ENCODE data around the gene MAP3K10. TPM values are rescaled to one million over a fixed set of nuclear protein-coding genes. Genes with fewer than 3 reads are reported as not detected.
A peak's percentile ranks its signal among the peaks of the same experiment; 100 is the strongest.
"Not testable (repeated sequence)": the region's sequence is repeated elsewhere in the genome, so short reads cannot be mapped to it uniquely, and the experiment has no call there.

The MAP3K10 gene
- total and polyA plus RNA-seq, 7 donors, result 10.7 to 35.1 (median 19.1) TPM

DNA sequence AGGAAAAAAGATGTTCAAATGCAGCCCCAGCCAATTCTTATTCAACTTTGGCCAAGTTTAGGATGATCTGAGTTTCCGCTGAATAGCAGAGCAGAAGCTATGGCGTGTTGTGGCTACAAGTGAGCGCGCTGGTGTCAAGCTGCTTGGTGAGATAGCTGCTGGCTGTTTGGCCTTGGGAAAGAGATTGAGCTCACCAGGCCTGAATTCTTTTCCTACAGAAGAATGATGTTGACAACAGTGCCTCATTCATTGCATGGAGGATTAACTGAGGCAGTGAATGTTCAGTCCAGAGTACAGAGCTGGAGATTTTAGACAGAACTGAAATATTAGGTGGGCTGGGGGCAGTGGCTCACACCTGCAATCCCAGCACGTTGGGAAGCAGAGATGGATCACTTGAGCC lies 31.5 kb upstream of the MAP3K10 start:
- intact Hi-C loops (cut with DNase I), result no loop called here
- H3K27me3 ChIP-seq (ENCODE audit: insufficient read depth in 3 of 3, low read length in 2 of 3), result no peaks in the 10 kb centered on the region
- WGBS, 3 donors, result 76 to 88% (median 82%) methylated on average over 5 of the region's 5 CpGs
- H3K4me3 ChIP-seq, result no peak overlapping the region
- TF ChIP-seq, protein P1, sequence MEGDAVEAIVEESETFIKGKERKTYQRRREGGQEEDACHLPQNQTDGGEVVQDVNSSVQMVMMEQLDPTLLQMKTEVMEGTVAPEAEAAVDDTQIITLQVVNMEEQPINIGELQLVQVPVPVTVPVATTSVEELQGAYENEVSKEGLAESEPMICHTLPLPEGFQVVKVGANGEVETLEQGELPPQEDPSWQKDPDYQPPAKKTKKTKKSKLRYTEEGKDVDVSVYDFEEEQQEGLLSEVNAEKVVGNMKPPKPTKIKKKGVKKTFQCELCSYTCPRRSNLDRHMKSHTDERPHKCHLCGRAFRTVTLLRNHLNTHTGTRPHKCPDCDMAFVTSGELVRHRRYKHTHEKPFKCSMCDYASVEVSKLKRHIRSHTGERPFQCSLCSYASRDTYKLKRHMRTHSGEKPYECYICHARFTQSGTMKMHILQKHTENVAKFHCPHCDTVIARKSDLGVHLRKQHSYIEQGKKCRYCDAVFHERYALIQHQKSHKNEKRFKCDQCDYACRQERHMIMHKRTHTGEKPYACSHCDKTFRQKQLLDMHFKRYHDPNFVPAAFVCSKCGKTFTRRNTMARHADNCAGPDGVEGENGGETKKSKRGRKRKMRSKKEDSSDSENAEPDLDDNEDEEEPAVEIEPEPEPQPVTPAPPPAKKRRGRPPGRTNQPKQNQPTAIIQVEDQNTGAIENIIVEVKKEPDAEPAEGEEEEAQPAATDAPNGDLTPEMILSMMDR (IDR thresholded peaks at IDR 0.05), result no peak
- no peak for ATAC-seq
- no peaks in the 10 kb centered on the region for H3K36me3 ChIP-seq (ENCODE audit: insufficient read depth in 1 of 2, low read depth in 1 of 2)
- no peak for DNase-seq
- H3K9me3 ChIP-seq, result no peaks in the 10 kb centered on the region
- no peaks in the 10 kb centered on the region for H3K4me1 ChIP-seq
- no peak overlapping the region for H3K27ac ChIP-seq

DNA sequence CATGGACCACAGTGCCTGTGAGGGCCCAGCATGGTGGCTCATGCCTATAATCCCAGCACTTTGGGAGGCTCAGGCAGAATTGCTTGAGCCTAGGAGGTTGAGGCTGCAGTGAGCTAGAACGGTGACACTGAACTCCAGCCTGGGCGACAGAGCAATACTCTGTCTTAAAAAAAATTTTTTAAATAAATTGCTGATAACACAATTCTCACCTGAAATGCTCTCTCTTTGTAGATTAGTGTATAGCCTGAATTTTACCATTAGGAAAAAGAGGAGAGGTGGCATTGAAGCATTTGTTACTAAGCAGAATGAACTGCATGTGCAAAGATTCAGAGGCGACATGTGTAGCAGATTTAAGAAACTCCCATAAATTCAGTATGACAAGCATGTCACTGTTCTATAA lies 29.1 kb upstream of the MAP3K10 start:
- Histone ChIP-seq H3K36me3 (ENCODE audit: insufficient read depth in 1 of 2, low read depth in 1 of 2) (no peaks in the 10 kb centered on the region), H3K27me3 (ENCODE audit: insufficient read depth in 3 of 3, low read length in 2 of 3) (peaks cover 0 to 11% (median 0%) of the 10 kb centered on the region in 3 donors), H3K4me3 (no peak overlapping the region), H3K9me3 (no peaks in the 10 kb centered on the region), H3K4me1 (no peaks in the 10 kb centered on the region), H3K27ac (no peak overlapping the region)
- WGBS, 3 donors, result 85 to 94% (median 85%) methylated on average over 3 of the region's 3 CpGs
- DNase-seq, result no peak
- intact Hi-C loops (cut with DNase I), result no loop called here
- TF ChIP-seq, protein P1 (IDR thresholded peaks at IDR 0.05), result no peak
- no peak for ATAC-seq

DNA sequence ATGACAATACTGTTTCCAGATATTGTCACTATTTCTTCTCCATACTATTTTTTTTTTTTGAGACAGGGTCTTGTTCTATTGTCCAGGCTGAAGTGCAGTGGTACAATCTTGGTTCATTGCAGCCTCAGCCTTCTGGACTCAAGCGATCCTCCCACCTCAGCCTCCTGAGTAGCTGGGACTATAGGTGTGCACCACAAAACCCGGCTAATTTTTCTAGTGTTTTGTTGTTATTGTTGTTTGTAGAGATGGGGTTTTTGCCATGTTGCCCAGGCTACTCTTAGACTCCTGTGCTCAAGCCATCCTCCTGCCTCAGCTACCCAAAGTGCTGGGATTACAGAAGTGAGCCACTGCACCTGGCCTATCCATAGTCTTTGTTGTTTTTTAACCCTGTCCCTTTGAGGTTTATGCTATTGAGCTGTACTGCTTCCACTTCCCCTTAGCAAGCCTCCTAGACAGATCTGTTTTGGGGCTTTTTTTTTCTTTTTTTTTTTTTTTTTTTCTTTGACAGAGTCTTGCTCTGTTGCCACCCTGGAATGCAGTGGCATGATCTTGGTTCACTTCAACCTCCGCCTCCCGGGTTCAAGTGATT lies 27.6 kb upstream of the MAP3K10 start:
- intact Hi-C loops (cut with DNase I), result no loop called here
- ATAC-seq (no peak), DNase-seq (no peak)
- H3K27me3 ChIP-seq (ENCODE audit: insufficient read depth in 3 of 3, low read length in 2 of 3), result peaks cover 0 to 25% (median 0%) of the 10 kb centered on the region in 3 donors
- no peak overlapping the region for H3K4me3 ChIP-seq
- H3K36me3 ChIP-seq (ENCODE audit: insufficient read depth in 1 of 2, low read depth in 1 of 2), result no peaks in the 10 kb centered on the region
- TF ChIP-seq, protein P1 (IDR thresholded peaks at IDR 0.05), result no peak
- H3K4me1 ChIP-seq, result no peaks in the 10 kb centered on the region
- WGBS, 3 donors, result 84 to 97% (median 86%) methylated on average over 4 of the region's 4 CpGs
- no peak overlapping the region for H3K27ac ChIP-seq
- H3K9me3 ChIP-seq, result no peaks in the 10 kb centered on the region

DNA sequence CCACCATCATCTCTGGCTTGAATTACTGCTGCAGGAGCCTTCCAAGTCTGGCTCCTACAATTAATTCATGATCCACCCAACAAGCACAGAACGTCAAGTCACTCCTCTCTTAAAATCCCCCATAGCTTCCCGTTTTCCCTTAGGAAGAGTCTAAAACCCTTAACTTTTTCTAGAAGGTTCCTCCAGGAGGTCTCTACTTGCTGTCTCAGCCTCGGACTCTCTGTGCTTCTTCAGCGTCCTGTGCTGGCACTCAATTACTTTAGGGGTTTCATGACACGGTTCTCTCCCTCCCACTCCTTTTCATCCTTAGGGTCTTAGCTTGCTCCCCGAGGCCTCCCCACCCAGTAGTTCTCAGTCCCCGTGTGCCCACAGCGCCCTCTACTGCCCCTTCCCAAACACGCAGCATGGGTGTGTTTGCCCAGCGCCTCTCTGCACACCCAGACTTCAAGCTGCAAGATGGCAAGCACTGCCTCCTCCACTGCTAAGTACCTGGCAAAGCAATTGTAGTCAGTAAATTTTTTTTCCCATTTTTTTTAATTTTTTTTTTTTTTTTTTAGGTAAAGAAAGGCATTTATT lies 25.8 kb upstream of the MAP3K10 start:
- WGBS, 3 donors, result 8 to 10% (median 9%) methylated on average over 10 of the region's 10 CpGs
- ATAC-seq, result no peak
- Histone ChIP-seq H3K27ac (no peak overlapping the region), H3K4me1 (no peaks in the 10 kb centered on the region), H3K36me3 (ENCODE audit: insufficient read depth in 1 of 2, low read depth in 1 of 2) (no peaks in the 10 kb centered on the region), H3K27me3 (ENCODE audit: insufficient read depth in 3 of 3, low read length in 2 of 3) (peaks cover 0 to 33% (median 0%) of the 10 kb centered on the region in 3 donors), H3K9me3 (no peaks in the 10 kb centered on the region), H3K4me3 (no peak overlapping the region)
- peak; percentile 42 to 64 for DNase-seq
- intact Hi-C loops (cut with DNase I), result no loop called here
- TF ChIP-seq, protein P1 (IDR thresholded peaks at IDR 0.05), result no peak

DNA sequence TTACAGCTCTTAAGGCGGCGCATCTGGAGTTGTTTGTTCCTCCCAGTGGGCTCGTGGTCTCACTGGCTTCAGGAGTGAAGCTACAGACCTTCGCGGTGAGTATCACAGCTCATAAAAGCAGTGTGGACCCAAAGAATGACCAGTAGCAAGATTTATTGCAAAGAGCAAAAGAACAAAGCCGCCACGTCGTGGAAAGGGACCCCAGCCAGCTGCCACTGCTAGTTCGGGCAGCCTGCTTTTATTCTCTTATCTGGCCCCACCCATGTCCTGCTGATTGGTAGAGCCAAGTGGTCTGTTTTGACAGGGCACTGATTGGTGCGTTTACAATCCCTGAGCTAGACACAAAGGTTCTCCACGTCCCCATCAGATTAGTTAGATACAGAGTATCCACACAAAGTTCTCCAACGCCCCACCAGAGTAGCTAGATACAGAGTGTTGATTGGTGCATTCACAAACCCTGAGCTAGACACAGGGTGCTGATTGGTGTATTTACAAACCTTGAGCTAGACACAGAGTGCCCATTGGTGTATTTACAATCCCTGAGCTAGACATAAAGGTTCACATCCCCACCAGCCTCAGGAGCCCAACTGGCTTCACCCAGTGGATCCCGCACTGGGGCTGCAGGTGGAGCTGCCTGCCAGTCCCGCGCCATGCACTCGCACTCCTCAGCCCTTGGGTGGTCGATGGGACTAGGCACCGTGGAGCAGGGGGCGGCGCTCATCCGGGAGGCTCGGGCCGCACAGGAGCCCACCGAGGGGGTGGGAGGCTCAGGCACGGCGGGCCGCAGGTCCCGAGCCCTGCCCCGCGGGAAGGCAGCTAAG lies 21.5 kb upstream of the MAP3K10 start:
- 70 to 75% (median 73%) methylated on average over 23 to 29 of the region's 30 CpGs for WGBS, 3 donors
- H3K27ac ChIP-seq; DNase-seq; ATAC-seq; intact Hi-C loops (cut with DNase I); H3K4me1 ChIP-seq; H3K36me3 ChIP-seq (ENCODE audit: insufficient read depth in 1 of 2, low read depth in 1 of 2); H3K4me3 ChIP-seq; H3K9me3 ChIP-seq: not testable (repeated sequence)
- peaks cover 0 to 38% (median 0%) of the 10 kb centered on the region in 3 donors for H3K27me3 ChIP-seq (ENCODE audit: insufficient read depth in 3 of 3, low read length in 2 of 3)

DNA sequence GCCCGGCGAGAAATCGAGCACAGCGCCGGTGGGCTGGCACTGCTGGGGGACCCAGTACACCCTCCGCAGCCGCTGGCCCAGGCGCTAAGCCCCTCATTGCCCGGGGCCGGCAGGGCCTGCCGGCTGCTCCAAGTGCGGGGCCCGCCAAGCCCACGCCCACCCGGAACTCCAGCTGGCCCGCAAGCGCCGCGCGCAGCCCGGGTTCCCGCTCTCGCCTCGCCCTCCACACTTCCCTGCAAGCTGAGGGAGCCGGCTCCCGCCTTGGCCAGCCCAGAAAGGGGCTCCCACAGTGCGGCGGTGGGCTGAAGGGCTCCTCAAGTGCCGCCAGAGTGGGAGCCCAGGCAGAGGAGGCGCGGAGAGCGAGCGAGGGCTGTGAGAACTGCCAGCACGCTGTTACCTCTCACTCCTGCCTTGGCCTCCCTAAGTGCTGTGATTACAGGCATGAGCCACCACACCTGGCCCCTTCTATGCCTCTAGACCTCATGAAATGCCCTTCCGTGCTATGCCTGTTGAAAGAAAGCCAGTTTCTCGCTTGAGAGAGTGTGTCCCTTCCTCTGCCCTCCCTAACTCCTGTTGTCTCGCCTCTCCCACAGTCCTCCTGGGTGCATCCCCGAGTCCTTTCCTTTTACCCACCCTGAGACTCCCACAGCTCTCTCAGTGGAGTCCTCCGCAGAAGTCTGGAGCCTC lies 20.8 kb upstream of the MAP3K10 start:
- H3K4me1 ChIP-seq; H3K4me3 ChIP-seq; DNase-seq; intact Hi-C loops (cut with DNase I); ATAC-seq; H3K27ac ChIP-seq; H3K36me3 ChIP-seq (ENCODE audit: insufficient read depth in 1 of 2, low read depth in 1 of 2); H3K9me3 ChIP-seq: not testable (repeated sequence)
- peaks cover 0 to 38% (median 0%) of the 10 kb centered on the region in 3 donors for H3K27me3 ChIP-seq (ENCODE audit: insufficient read depth in 3 of 3, low read length in 2 of 3)
- 73 to 75% (median 74%) methylated on average over 18 to 34 of the region's 39 CpGs for WGBS, 3 donors

DNA sequence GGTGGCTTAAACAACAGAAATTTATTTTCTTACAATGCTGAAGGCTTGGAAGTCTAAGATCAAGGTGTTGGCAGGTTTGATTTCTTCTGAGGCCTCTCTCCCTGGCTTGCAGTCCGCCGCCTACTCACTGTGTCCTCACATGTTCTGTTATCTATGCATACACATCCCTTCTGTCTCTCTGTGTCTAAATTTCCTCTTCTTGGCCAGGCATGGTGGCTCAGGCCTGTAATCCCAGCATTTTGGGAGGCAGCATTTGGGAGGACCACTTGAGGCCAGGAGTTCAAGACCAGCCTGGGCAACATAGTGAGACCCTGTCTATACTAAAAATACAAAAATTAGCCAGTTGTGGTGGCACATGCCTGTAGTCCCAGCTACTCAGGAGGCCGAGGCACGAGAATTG lies 19.9 kb upstream of the MAP3K10 start:
- WGBS, 3 donors, result 88 to 91% (median 90%) methylated on average over 4 of the region's 4 CpGs
- H3K36me3 ChIP-seq (ENCODE audit: insufficient read depth in 1 of 2, low read depth in 1 of 2), result not testable (repeated sequence)

More for the DNA sequence above, 19.9 kb upstream of the MAP3K10 start:
- H3K4me3 ChIP-seq; intact Hi-C loops (cut with DNase I); H3K27ac ChIP-seq; H3K9me3 ChIP-seq; DNase-seq; ATAC-seq; H3K4me1 ChIP-seq: not testable (repeated sequence)
- H3K27me3 ChIP-seq (ENCODE audit: insufficient read depth in 3 of 3, low read length in 2 of 3), result peaks cover 0 to 34% (median 0%) of the 10 kb centered on the region in 3 donors

All from psoas muscle (tissue), 8 donors.